ENCODE results near the gene FCRLB. TPM values are rescaled to one million over a fixed set of nuclear protein-coding genes. Genes with fewer than 3 reads are reported as not detected.
"Not testable (repeated sequence)": the region's sequence is repeated elsewhere in the genome, so short reads cannot be mapped to it uniquely, and the experiment has no call there.

Gene FCRLB
- total RNA-seq, 1 donor from 2014 or later: 0.82 TPM

- Mint-ChIP-seq H3K27ac (peak overlapping the region; percentile 58), H3K9me3 (no peaks in the 10 kb centered on the region), H3K4me3 (peak overlapping the region; percentile 77), H3K4me1 (ENCODE audit: unreplicated experiment) (peaks cover 4% of the 10 kb centered on the region), H3K27me3 (no peaks in the 10 kb centered on the region), H3K36me3 (peaks cover 3% of the 10 kb centered on the region)
- DNase-seq (ENCODE audit: extremely low spot score, unreplicated experiment): no peak
- TF ChIP-seq CTCF (conservative IDR thresholded peaks at IDR 0.05): peak; percentile 75
Observed at GRCh38 chr1:161763522-161764098, 42.3 kb downstream of the FCRLB start.

- no peak for TF ChIP-seq CTCF (conservative IDR thresholded peaks at IDR 0.05)
- peaks cover 4% of the 10 kb centered on the region for H3K4me1 Mint-ChIP-seq (ENCODE audit: unreplicated experiment)
- H3K27ac Mint-ChIP-seq: peak within 1 kb of the TSS; percentile 94
- H3K4me3 Mint-ChIP-seq: peak within 1 kb of the TSS; percentile 97
- peak; percentile 83 for DNase-seq (ENCODE audit: extremely low spot score, unreplicated experiment)
- no peaks in the 10 kb centered on the region for H3K36me3 Mint-ChIP-seq
- no peaks in the 10 kb centered on the region for H3K27me3 Mint-ChIP-seq
- H3K9me3 Mint-ChIP-seq: no peaks in the 10 kb centered on the region
Observed at GRCh38 chr1:161766102-161766981, 45.0 kb downstream of the FCRLB start, which contains the start of gene ATF6. Gene ATF6 (plus strand): TSS chr1:161766320. CDS start chr1:161766361, 41 bp downstream.

- Mint-ChIP-seq H3K27me3 (no peaks in the 10 kb centered on the region), H3K27ac (peak overlapping the region; percentile 26)
Observed at GRCh38 chr1:161768461-161768860, 47.1 kb downstream of the FCRLB start.

GRCh38 chr1:161768986-161769672 is 47.8 kb downstream of the FCRLB start:
- H3K36me3 Mint-ChIP-seq: no peaks in the 10 kb centered on the region
- no peak overlapping the region for H3K27ac Mint-ChIP-seq
- no peaks in the 10 kb centered on the region for H3K27me3 Mint-ChIP-seq
- H3K4me3 Mint-ChIP-seq: no peak overlapping the region
- H3K9me3 Mint-ChIP-seq: no peaks in the 10 kb centered on the region
- no peak for TF ChIP-seq CTCF (conservative IDR thresholded peaks at IDR 0.05)
- DNase-seq (ENCODE audit: extremely low spot score, unreplicated experiment): no peak
- peaks cover 4% of the 10 kb centered on the region for H3K4me1 Mint-ChIP-seq (ENCODE audit: unreplicated experiment)

More at GRCh38 chr1:161768461-161768860, 47.1 kb downstream of the FCRLB start:
- no peak for TF ChIP-seq CTCF (conservative IDR thresholded peaks at IDR 0.05)
- H3K4me3 Mint-ChIP-seq: peak overlapping the region; percentile 97
- H3K36me3 Mint-ChIP-seq: no peaks in the 10 kb centered on the region
- DNase-seq (ENCODE audit: extremely low spot score, unreplicated experiment): no peak
- no peaks in the 10 kb centered on the region for H3K9me3 Mint-ChIP-seq
- peaks cover 4% of the 10 kb centered on the region for H3K4me1 Mint-ChIP-seq (ENCODE audit: unreplicated experiment)

GRCh38 chr1:161769673-161770045 is 48.3 kb downstream of the FCRLB start:
- not testable (repeated sequence) for H3K4me3 Mint-ChIP-seq; DNase-seq (ENCODE audit: extremely low spot score, unreplicated experiment); H3K4me1 Mint-ChIP-seq (ENCODE audit: unreplicated experiment); H3K27ac Mint-ChIP-seq; H3K27me3 Mint-ChIP-seq; H3K36me3 Mint-ChIP-seq; H3K9me3 Mint-ChIP-seq

Data from type B pancreatic cell (in vitro differentiated cells).